Testis (tissue), 2 donors: ENCODE results near the gene ITPR2.

Source experiments
- POLR2A ChIP-seq: fragments of 450-650 bp; IDR thresholded peaks from one replicate; pipeline ENCODE4 v1.6.1; 2017; ENCODE audit warnings: antibody characterized with exemption, mild to moderate bottlenecking, moderate library complexity
- TF ChIP-seq, protein P1 (sequence below), 3 experiments: fragments of 450-650 bp in 2 of 3; fragments of 200-600 bp in 1 of 3; sonication (generic) in 1 of 3; IDR thresholded peaks; one replicate each; pipeline ENCODE4 v1.5.1; 2016 to 2019; ENCODE audit warnings: antibody characterized with exemption in 3 of 3, mild to moderate bottlenecking in 2 of 3, moderate library complexity in 1 of 3

- TF ChIP-seq, protein P1, sequence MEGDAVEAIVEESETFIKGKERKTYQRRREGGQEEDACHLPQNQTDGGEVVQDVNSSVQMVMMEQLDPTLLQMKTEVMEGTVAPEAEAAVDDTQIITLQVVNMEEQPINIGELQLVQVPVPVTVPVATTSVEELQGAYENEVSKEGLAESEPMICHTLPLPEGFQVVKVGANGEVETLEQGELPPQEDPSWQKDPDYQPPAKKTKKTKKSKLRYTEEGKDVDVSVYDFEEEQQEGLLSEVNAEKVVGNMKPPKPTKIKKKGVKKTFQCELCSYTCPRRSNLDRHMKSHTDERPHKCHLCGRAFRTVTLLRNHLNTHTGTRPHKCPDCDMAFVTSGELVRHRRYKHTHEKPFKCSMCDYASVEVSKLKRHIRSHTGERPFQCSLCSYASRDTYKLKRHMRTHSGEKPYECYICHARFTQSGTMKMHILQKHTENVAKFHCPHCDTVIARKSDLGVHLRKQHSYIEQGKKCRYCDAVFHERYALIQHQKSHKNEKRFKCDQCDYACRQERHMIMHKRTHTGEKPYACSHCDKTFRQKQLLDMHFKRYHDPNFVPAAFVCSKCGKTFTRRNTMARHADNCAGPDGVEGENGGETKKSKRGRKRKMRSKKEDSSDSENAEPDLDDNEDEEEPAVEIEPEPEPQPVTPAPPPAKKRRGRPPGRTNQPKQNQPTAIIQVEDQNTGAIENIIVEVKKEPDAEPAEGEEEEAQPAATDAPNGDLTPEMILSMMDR (IDR thresholded peaks at IDR 0.05) = no peak
- no peak for TF ChIP-seq POLR2A
Measured at GRCh38 chr12:26754148-26754547, 78.8 kb downstream of the ITPR2 start.
